Measurements from ENCODE around the gene SLFNL1.

SLFNL1 gene

GRCh38 chr1:41021526-41022308, at the start of gene SLFNL1:
SLFNL1 (minus strand) TSS chr1:41021725; CDS start chr1:41020660, 1,065 bp downstream.
- DNase-seq: peak in 1 of 2 experiments; percentile 58

- no peak for DNase-seq
These were observed 35.4 kb upstream of the SLFNL1 start for GRCh38 chr1:41056907-41057306.

GRCh38 chr1:41053316-41053715, 31.8 kb upstream of the SLFNL1 start:
- no peak for DNase-seq

GRCh38 chr1:41051022-41051421, 29.5 kb upstream of the SLFNL1 start:
- DNase-seq: no peak

GRCh38 chr1:41048540-41048939, 27.0 kb upstream of the SLFNL1 start:
- DNase-seq: no peak

GRCh38 chr1:41046347-41046775, 24.8 kb upstream of the SLFNL1 start:
- DNase-seq: no peak

- no peak for DNase-seq
These were observed 24.2 kb upstream of the SLFNL1 start for GRCh38 chr1:41045740-41046139.

- no peak for DNase-seq
These were observed 22.7 kb upstream of the SLFNL1 start for GRCh38 chr1:41044187-41044586.

- DNase-seq: no peak
These were observed 20.2 kb upstream of the SLFNL1 start for GRCh38 chr1:41041614-41042270.

GRCh38 chr1:41038110-41038509, 16.6 kb upstream of the SLFNL1 start:
- DNase-seq: no peak

GRCh38 chr1:41037116-41037903, 15.8 kb upstream of the SLFNL1 start:
- no peak for DNase-seq

- DNase-seq: no peak
These were observed 11.7 kb upstream of the SLFNL1 start for GRCh38 chr1:41033272-41033671.

GRCh38 chr1:41032147-41032546, 10.6 kb upstream of the SLFNL1 start:
- no peak for DNase-seq

- DNase-seq: no peak
These were observed 9.5 kb upstream of the SLFNL1 start for GRCh38 chr1:41030872-41031616.

GRCh38 chr1:41028034-41028642, 6.6 kb upstream of the SLFNL1 start:
- DNase-seq: no peak

GRCh38 chr1:41025979-41026819, 4.7 kb upstream of the SLFNL1 start:
- DNase-seq: no peak

- no peak for DNase-seq
These were observed 3.4 kb upstream of the SLFNL1 start for GRCh38 chr1:41024953-41025352.

- no peak for DNase-seq
These were observed 1.9 kb upstream of the SLFNL1 start for GRCh38 chr1:41023279-41023990.

- no peak for DNase-seq
These were observed 899 bp upstream of the SLFNL1 start for GRCh38 chr1:41022424-41022823.

GRCh38 chr1:41020654-41021053, 871 bp downstream of the SLFNL1 start:
- DNase-seq: peak in 1 of 2 experiments; percentile 29

GRCh38 chr1:41020109-41020576, 1.4 kb downstream of the SLFNL1 start:
- DNase-seq: no peak
